HG03039 (cell line): Measurements from ENCODE around the gene HTN3.
"Not testable (repeated sequence)": the region's sequence is repeated elsewhere in the genome, so short reads cannot be mapped to it uniquely, and the experiment has no call there.

Experiments
- ATAC-seq: cut with Tn5 transposase; IDR thresholded peaks from one replicate; pipeline ENCODE4 v1.9.1; 2021; ENCODE audit warnings: mild to moderate bottlenecking, moderate library complexity; ENCODE audit not compliant: unreplicated experiment

HTN3 gene

DNA sequence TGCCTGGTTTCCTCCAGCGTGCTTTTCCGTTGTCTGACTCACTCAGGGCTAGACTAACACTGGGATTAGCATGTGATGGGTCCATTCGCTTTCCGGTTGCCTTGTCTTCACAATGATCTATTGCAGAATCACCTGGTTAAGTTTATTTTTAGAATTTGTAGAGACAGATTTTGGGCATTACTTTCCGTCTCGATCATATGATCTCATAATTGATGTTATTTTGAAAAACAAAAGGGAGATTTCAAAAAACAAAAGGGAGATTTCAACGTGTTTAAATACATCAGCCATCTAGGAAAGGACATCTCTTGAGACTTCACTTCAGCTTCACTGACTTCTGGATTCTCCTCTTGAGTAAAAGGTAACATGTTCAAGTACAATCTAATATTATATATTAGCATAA lies at the start of gene HTN3:
HTN3 (plus strand) TSS at position 301 of the 400 bp plus-strand sequence. CDS start 2,282 bp downstream, outside the sequence.
- not testable (repeated sequence) for ATAC-seq

DNA sequence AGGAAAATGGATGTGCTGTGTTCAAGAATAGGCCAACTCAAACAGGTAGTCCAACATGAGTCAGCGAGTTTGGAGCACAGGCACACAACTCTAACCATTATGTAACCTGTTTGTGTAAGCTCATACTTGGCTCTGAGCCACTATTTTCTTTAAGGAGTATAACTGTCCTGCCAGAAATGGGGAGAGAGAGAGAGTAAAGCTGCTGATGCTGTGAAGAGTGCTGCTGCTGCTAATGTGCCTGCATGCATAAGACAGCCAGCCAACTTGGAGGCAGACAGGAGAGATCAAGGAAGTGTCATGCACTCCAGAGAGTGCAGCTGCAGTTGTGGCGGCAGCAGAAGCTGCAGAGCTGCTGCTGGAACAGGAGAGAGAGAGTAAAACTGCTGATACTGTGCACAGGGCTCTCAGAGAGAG lies 44.2 kb upstream of the HTN3 start:
- peak; percentile 59 for ATAC-seq

DNA sequence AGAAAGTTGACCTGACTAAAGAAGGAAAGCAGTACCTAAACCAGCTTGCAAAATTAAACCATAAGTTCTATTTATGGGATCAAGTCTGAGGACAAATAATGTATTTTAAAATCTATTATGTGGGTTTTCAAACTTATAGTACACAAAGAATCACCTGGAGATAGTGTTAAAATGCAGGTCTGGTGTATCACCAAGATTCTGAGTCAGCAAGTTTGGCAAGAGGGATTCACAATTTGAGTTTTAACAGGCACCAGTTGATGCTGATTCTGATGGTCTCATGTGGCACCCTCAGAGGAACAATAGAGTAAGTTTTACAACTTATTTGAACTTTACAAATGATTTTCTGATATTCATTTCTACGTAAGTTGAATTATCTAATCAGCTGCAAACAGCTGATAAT lies 41.6 kb upstream of the HTN3 start:
- ATAC-seq = no peak

DNA sequence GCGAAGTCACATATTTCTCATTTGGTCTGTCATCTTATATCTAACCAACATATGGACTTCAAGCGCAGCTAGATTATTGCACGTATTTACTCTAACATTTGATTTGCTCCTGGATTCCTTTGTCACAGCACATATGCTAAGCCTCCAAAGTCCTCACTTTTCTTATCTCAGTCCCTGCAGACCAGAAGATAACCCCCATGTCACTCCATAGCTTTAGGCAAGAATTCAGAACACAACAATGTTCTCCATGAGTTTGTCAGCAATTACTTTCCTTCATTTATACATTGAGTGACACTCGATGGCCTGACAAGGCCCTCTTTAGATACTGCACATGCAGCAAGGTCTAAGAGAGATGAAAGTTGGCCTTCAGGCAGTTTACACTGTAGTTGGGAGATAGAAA lies 37.2 kb upstream of the HTN3 start:
- ATAC-seq = no peak

DNA sequence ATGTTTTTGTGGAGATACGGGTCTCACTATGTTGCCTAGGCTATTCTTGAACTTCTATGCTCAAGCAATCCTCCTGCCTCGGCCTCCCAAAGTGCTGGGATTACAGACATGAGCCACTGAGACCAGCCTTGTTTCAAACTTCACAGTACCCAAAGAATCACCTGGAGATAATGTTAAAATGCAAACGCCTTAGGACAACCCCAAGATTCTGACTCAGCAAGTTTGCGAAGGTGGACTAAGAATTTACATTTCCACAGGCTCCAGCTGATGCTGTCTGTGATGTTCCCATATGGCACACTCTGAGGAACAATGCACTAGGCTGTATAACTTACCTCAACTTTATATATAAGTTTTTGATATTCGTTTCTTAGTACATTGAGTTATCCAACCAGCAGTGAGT lies 33.5 kb upstream of the HTN3 start:
- ATAC-seq = no peak

DNA sequence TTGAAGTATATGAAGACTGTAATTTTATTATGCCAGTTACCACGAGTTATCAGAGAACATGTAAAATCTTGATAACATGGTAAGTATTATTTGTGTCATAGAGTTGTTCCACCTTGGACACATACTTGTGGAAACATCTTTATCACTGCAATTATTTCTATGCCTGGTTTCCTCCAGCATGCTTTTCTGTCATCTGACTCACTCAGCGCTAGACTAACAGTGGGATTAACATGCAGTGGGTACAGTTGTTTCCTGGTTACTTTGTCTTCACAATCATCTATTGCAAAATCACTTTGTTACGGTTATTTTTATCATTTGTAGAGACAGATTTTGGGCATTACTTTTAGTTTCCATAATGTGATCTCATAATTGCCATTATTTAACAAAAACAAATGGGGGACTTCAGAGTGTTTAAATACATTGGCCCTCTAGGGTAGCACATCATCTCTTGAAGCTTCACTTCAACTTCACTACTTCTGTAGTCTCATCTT lies 32.7 kb upstream of the HTN3 start, which contains the start of gene STATH:
STATH (plus strand) TSS at position 441 of the 491 bp plus-strand sequence. CDS start 2,472 bp downstream, outside the sequence.
- no peak for ATAC-seq

DNA sequence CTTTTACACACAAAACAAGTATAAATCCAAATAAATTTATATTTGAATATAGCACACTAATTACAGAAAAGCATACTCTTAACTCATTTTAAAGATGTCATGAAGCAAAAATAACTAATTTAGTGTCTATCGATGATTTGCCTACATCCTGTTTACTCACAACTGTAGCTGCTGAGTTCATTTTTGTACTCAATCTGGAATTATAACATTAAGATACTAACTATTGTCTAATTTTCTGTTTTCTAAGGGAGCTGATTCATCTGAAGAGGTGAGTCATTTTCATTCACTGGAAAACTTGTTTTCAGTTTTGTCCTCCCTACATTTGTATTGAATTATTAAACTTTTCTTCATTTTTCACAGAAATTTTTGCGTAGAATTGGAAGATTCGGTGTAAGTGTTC lies 28.8 kb upstream of the HTN3 start:
- peak; percentile 53 for ATAC-seq

DNA sequence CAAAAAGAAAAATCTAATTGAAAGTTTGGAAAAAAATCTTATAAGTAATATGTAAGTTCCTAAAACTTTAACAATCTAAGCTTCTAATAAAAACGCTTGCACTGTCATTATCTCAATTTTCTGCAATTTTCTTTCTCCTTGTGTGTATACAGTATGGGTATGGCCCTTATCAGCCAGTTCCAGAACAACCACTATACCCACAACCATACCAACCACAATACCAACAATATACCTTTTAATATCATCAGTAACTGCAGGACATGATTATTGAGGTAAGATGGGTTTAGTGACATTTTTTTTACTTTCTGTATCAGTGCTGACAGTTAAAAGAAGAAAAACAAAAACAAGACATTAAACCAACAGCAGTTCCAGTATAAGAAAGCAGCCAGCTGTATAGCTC lies 27.5 kb upstream of the HTN3 start:
- no peak for ATAC-seq

DNA sequence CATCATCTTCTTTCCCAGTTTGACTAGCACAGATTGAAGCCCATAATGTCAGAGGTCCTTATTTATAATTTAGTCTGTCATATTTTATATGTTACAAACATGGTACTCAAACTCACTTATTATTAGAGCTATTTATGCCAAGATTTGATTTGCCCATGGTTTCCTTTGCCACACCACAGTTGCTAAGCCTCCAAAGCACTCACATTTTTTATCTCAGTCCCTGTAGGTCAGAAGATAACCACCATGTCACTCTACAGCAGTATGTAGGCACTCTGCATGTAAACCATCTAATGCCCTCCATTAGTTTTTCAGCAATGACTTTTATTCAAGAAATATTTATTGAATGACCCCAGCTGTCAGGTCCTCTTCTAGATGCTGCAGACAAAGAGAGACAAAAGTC lies 25.8 kb upstream of the HTN3 start:
- no peak for ATAC-seq

DNA sequence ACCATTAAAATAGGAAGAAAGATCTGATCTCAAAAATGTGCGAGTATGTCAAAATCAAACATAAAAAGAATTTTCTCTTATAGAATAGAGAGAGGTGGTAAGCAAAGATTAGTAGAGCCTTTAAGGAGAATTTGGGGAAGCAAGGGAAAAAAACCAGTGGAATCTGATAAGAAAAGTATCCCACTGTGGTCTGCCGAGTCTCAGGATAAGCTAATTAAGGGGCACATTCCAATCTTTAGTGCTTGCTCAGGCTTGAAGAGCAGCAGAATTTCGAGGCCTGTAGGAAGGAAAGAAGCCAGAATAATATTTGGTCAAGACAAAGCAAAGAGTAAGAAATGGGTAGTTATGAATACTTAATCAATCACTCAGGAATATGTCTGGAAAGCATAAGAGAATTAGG lies 19.5 kb upstream of the HTN3 start:
- no peak for ATAC-seq

DNA sequence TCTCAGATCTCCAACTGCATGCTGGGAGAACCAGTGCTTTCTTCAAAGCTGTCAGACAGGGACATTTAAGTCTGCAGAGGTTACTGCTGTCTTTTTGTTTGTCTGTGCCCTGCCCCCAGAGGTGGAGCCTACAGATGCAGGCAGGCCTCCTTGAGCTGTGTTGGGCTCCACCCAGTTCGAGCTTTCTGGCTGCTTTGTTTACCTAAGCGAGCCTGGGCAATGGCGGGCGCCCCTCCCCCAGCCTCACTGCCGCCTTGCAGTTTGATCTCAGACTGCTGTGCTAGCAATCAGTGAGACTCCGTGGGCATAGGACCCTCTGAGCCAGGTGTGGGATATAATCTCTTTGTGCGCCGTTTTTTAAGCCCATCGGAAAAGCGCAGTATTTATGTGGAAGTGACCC lies 9.3 kb upstream of the HTN3 start:
- ATAC-seq = not testable (repeated sequence)

DNA sequence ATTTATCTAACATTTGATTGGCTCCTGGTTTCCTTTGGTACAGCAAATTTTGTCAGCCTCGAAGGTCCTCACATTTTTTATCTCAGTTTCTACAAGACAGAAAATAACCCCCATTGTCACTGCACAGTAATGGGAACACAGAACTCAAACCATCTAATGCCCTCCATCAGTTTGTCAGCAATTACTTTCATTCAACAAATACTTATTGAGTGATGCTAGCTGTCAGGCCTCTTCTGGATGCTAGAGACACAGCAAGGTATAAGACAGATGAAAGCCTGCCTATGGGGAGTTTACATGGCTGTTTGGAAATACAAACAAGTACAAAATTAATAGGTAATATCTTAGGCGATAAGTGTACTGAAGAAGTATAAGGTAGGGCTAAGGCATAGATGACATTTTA lies 5.0 kb upstream of the HTN3 start:
- ATAC-seq = no peak

DNA sequence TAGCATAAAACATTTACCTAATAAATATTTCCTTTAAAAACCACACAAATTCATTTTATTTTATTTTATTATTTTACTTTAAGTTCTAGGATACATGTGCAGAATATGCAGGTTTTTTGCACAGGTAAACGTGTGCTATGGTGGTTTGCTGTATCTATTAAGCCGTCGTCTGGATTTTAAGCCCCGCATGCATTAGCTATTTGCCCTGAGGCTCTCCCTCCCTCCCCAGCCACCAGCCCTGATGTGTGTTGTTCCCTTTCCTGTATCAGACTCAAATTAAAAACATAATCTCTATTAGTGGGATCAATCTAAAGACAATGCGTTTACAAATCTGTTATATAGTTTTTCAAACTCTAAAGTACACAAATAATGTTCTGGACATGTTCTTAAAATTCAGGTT lies 1.2 kb upstream of the HTN3 start:
- no peak for ATAC-seq

DNA sequence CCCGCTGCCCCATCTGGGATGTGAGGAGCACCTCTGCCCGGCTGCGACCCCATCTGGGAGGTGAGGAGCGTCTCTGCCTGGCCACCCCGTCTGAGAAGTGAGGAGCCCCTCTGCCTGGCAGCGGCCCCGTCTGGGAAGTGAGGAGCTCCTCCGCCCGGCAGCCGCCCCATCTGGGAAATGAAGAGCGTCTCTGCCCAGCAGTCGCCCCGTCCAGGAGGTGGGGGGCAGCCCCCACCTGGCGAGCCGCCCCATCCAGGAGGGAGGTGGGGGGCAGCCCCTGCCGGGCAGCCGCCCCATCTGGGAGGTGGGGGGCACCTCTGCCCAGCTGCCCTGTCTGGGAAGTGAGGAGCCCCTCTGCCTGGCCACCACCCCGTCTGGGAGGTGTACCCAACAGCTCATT lies 9.3 kb downstream of the HTN3 start:
- ATAC-seq = not testable (repeated sequence)

DNA sequence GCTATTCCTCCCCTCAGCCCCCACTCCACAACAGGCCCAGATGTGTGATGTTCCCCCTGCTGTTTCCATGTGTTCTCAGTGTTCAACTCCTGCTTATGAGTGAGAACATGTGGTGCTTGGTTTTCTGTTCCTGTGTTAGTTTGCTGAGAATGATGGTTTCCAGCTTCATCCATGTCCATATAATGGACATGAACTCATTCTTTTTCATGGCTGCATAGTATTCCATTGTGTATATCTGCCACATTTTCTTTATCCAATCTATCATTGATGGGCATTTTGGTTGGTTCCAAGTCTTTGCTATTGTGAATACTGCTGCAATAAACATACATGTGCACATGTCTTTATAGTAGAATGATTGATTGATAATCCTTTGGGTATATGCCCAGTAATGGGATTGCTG lies 11.7 kb downstream of the HTN3 start:
- ATAC-seq = not testable (repeated sequence)

DNA sequence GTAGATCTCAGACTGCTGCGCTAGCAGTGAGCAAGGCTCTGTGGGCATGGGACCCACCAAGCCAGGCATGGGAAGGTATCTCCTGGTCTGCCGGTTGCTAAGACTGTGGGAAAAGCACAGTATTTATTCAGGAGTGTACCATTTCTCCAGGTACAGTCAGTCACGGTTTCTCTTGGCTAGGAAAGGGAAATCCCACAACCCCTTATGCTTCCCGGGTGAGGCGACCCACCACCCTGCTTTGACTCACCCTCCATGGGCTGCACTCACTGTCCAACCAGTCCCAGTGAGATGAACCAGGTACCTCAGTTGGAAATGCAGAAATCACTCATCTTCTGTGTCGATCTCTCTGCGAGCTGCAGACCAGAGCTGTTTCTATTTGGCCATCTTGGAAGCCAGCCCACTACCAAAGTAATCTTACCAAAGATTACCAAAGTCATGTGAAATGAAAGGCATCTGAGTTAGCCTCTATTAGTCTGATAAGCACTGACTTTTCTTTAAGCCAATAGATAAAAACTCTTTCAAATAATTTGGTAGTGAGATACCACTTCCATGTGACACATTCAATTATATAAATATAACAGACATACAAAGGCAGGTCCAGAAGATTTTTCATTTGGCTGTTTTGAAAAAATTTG lies 13.5 kb downstream of the HTN3 start:
- no peak for ATAC-seq

DNA sequence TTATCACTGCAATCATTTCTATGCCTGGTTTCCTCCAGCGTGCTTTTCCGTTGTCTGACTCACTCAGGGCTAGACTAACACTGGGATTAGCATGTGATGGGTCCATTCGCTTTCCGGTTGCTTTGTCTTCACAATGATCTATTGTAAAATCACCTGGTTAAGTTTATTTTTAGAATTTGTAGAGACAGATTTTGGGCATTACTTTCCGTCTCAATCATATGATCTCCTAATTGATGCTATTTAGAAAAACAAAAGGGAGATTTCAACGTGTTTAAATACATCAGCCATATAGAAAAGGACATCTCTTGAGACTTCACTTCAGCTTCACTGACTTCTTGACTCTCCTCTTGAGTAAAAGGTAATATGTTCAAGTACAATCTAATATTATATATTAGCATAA lies 21.9 kb downstream of the HTN3 start, which contains the start of gene HTN1:
HTN1 (plus strand) TSS at position 301 of the 400 bp plus-strand sequence. CDS start 2,639 bp downstream, outside the sequence.
- not testable (repeated sequence) for ATAC-seq

DNA sequence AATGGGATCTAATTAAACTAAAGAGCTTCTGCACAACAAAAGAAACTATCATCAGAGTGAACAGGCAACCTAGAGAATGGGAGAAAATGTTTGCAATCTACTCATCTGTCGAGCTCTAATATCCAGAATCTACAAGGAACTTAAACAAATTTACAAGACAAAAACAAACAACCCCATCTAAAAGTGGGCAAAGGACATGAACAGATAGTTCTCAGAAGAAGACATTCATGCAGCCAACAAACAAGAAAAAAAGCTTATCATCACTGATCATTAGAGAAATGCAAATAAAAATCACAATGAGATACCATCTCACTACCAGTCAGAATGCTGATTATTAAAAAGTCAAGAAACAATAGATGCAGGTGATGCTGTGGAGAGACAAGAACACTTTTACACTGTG lies 28.3 kb downstream of the HTN3 start:
- ATAC-seq = not testable (repeated sequence)

DNA sequence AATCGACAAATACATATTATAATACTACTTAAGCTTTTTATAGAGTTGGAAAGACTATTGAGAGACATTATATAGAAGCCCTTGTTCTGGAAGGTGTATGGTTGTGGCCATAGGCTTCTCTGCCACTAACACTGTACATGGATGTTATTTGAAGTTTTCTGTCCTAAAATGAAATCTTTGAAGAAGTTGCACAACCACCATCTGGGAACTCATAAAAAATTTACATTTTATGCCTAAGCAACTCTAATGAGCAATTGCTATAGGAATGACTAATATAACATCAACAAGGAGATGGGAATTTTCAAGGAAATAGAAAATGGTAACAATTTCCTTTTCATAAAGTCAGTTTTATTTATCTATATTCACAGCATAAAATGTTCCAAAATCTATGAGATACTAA lies 29.4 kb downstream of the HTN3 start:
- no peak for ATAC-seq

DNA sequence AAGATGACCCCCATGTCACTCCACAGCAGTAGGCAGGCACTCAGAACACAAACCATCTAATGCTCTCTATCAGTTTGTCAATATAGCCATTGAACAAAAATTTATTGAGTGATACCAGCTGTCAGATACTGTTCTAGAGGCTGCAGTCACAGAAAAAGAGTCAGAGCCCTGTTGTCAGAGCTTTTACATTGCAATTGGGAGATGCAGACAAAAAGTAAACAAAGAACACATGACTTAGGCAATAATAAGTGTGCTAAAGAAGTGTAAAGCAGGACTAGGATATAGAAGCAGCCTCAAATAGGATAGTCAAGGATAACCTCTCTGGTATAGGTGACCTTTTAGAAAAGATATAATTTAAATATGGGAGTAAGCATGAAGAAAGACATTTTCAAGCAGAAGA lies 30.9 kb downstream of the HTN3 start:
- ATAC-seq = no peak

DNA sequence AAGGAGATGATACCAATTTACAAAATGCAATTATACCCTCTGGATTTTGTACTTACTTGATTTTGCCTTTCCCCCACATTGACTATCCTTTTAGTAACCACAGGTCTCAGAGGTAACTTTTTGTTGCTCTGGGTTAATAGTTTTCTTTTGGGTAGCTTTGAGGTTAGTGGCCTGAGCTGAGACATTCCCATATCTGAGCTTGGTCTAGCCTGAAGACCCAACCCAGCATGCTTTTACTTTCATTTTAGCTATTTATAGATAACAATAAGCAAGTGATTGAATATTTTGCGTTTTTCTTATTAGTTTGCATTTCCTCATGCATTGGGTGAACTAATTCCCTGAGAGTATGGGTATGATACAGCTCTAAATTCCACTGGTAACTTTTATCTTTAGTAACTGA lies 33.7 kb downstream of the HTN3 start:
- peak; percentile 77 for ATAC-seq

DNA sequence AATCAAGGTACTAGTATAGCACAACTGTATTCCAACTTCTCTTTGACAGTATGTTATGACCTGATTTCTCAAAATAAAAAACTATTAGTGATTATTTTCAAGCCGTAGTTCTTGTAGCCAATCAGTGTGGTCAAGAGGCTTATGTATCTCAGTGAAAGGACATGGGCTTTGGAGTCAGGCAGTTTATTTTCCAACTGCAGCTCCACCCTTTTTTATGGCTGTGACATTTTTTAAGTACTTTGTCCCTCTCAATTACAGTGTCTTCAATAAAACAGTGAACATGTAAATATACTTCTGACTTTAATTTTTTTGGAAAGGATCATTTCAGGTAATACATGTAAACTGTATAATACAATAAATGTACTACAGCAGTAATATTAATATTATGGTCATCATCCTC lies 51.9 kb downstream of the HTN3 start:
- no peak for ATAC-seq
